Dendritic cell treated with granulocyte-macrophage colony-stimulating factor and Interleukin-4, amounts not matched to agents 40 ng/mL and 50 ng/mL, for 4 days (primary cell): ENCODE measurements around the gene VSIG1.

ENCODE experiments used
- H3K27ac Mint-ChIP-seq: one replicate; pipeline ENCODE4 v1.8.0; 2022; ENCODE audit warnings: mild to moderate bottlenecking, mixed read lengths
- H3K27me3 Mint-ChIP-seq: one replicate; pipeline ENCODE4 v1.8.0; 2022; ENCODE audit warnings: mild to moderate bottlenecking, mixed read lengths
- H3K36me3 Mint-ChIP-seq: one replicate; pipeline ENCODE4 v1.8.0; 2022; ENCODE audit warnings: low read depth, mixed read lengths
- H3K4me1 Mint-ChIP-seq: one replicate; pipeline ENCODE4 v1.8.0; 2022; ENCODE audit warnings: low read depth, mixed read lengths
- H3K4me3 Mint-ChIP-seq: one replicate; pipeline ENCODE4 v1.8.0; 2022; ENCODE audit warnings: mild to moderate bottlenecking, moderate library complexity, mixed read lengths
- H3K9me3 Mint-ChIP-seq: one replicate; pipeline ENCODE4 v1.8.0; 2022; ENCODE audit warnings: mixed read lengths
- intact Hi-C: fragments of 100-400 bp; cut with micrococcal nuclease; formaldehyde crosslinking; loops from one replicate; pipeline ENCODE4 v1.15.0; 2022

VSIG1 gene

GRCh38 chrX:108044554-108045256 lies at the start of gene VSIG1:
VSIG1 (plus strand) TSS chrX:108045065; CDS start chrX:108045131, 66 bp downstream.
- Mint-ChIP-seq H3K27me3 (no peaks in the 10 kb centered on the region), H3K36me3 (no peaks in the 10 kb centered on the region), H3K27ac (no peak within 1 kb of the TSS), H3K9me3 (no peaks in the 10 kb centered on the region), H3K4me3 (no peak within 1 kb of the TSS), H3K4me1 (no peaks in the 10 kb centered on the region)
- intact Hi-C loops = no loop called here

- Mint-ChIP-seq H3K4me1 (no peaks in the 10 kb centered on the region), H3K27me3 (no peaks in the 10 kb centered on the region), H3K36me3 (no peaks in the 10 kb centered on the region), H3K4me3 (no peak overlapping the region), H3K9me3 (no peaks in the 10 kb centered on the region), H3K27ac (no peak overlapping the region)
- intact Hi-C loops = no loop called here
These were observed 48.7 kb upstream of the VSIG1 start for GRCh38 chrX:107996124-107996523.

GRCh38 chrX:108000751-108001150 lies 44.1 kb upstream of the VSIG1 start:
- intact Hi-C loops = no loop called here
- Mint-ChIP-seq H3K4me1 (no peaks in the 10 kb centered on the region), H3K9me3 (no peaks in the 10 kb centered on the region), H3K27ac (no peak overlapping the region), H3K4me3 (no peak overlapping the region), H3K27me3 (peaks cover 2% of the 10 kb centered on the region), H3K36me3 (no peaks in the 10 kb centered on the region)

- Mint-ChIP-seq H3K36me3 (no peaks in the 10 kb centered on the region), H3K4me1 (no peaks in the 10 kb centered on the region), H3K27me3 (peaks cover 2% of the 10 kb centered on the region), H3K4me3 (no peak overlapping the region), H3K9me3 (no peaks in the 10 kb centered on the region), H3K27ac (no peak overlapping the region)
- intact Hi-C loops = no loop called here
These were observed 43.5 kb upstream of the VSIG1 start for GRCh38 chrX:108001218-108001814.

- Mint-ChIP-seq H3K27me3 (no peaks in the 10 kb centered on the region), H3K4me3 (no peak overlapping the region), H3K27ac (no peak overlapping the region), H3K9me3 (no peaks in the 10 kb centered on the region), H3K4me1 (peaks cover 7% of the 10 kb centered on the region), H3K36me3 (no peaks in the 10 kb centered on the region)
- intact Hi-C loops = no loop called here
These were observed 26.0 kb upstream of the VSIG1 start for GRCh38 chrX:108018656-108019381.

- H3K9me3 Mint-ChIP-seq = no peaks in the 10 kb centered on the region
- intact Hi-C loops = no loop called here
- peaks cover 7% of the 10 kb centered on the region for H3K4me1 Mint-ChIP-seq
- H3K27me3 Mint-ChIP-seq = no peaks in the 10 kb centered on the region
- H3K27ac Mint-ChIP-seq = no peak overlapping the region
- H3K4me3 Mint-ChIP-seq = no peak overlapping the region
- H3K36me3 Mint-ChIP-seq = no peaks in the 10 kb centered on the region
These were observed 25.4 kb upstream of the VSIG1 start for GRCh38 chrX:108019382-108019875.

- Mint-ChIP-seq H3K36me3 (no peaks in the 10 kb centered on the region), H3K4me1 (peaks cover 7% of the 10 kb centered on the region), H3K4me3 (no peak overlapping the region), H3K27me3 (no peaks in the 10 kb centered on the region), H3K9me3 (no peaks in the 10 kb centered on the region), H3K27ac (no peak overlapping the region)
- intact Hi-C loops = loop anchor here (1.0 to 2.0 kb wide), 2 partner anchors 52 to 118 kb away; no protein-coding TSS in a partner anchor
These were observed 24.2 kb upstream of the VSIG1 start for GRCh38 chrX:108020631-108021030.

GRCh38 chrX:108022491-108023089 lies 22.3 kb upstream of the VSIG1 start:
- Mint-ChIP-seq H3K27ac (no peak overlapping the region), H3K27me3 (no peaks in the 10 kb centered on the region), H3K36me3 (no peaks in the 10 kb centered on the region), H3K4me1 (peaks cover 7% of the 10 kb centered on the region), H3K4me3 (no peak overlapping the region), H3K9me3 (no peaks in the 10 kb centered on the region)
- intact Hi-C loops = no loop called here

- Mint-ChIP-seq H3K27me3 (no peaks in the 10 kb centered on the region), H3K36me3 (no peaks in the 10 kb centered on the region), H3K9me3 (no peaks in the 10 kb centered on the region), H3K4me1 (peaks cover 16% of the 10 kb centered on the region), H3K27ac (no peak overlapping the region), H3K4me3 (no peak overlapping the region)
- intact Hi-C loops = no loop called here
These were observed 19.5 kb upstream of the VSIG1 start for GRCh38 chrX:108025376-108025775.

- Mint-ChIP-seq H3K4me3 (no peak overlapping the region), H3K27me3 (no peaks in the 10 kb centered on the region), H3K9me3 (no peaks in the 10 kb centered on the region), H3K36me3 (no peaks in the 10 kb centered on the region), H3K4me1 (peaks cover 16% of the 10 kb centered on the region), H3K27ac (no peak overlapping the region)
- intact Hi-C loops = no loop called here
These were observed 18.8 kb upstream of the VSIG1 start for GRCh38 chrX:108025954-108026600.

- Mint-ChIP-seq H3K4me3 (no peak overlapping the region), H3K36me3 (no peaks in the 10 kb centered on the region), H3K27ac (no peak overlapping the region), H3K27me3 (no peaks in the 10 kb centered on the region), H3K4me1 (peaks cover 16% of the 10 kb centered on the region), H3K9me3 (no peaks in the 10 kb centered on the region)
- intact Hi-C loops = no loop called here
These were observed 16.0 kb upstream of the VSIG1 start for GRCh38 chrX:108028854-108029253.

- H3K36me3 Mint-ChIP-seq = no peaks in the 10 kb centered on the region
- no peaks in the 10 kb centered on the region for H3K27me3 Mint-ChIP-seq
- H3K27ac Mint-ChIP-seq = no peak overlapping the region
- no peak overlapping the region for H3K4me3 Mint-ChIP-seq
- intact Hi-C loops = no loop called here
- H3K4me1 Mint-ChIP-seq = peaks cover 16% of the 10 kb centered on the region
- no peaks in the 10 kb centered on the region for H3K9me3 Mint-ChIP-seq
These were observed 14.7 kb upstream of the VSIG1 start for GRCh38 chrX:108029928-108030711.

- Mint-ChIP-seq H3K27ac (no peak overlapping the region), H3K4me1 (peaks cover 30% of the 10 kb centered on the region), H3K4me3 (no peak overlapping the region), H3K36me3 (no peaks in the 10 kb centered on the region), H3K27me3 (no peaks in the 10 kb centered on the region), H3K9me3 (no peaks in the 10 kb centered on the region)
- intact Hi-C loops = no loop called here
These were observed 11.9 kb upstream of the VSIG1 start for GRCh38 chrX:108032944-108033343.
